HEK293 (cell line): ENCODE measurements around the gene LIMA1.
"Not testable (repeated sequence)": the region's sequence is repeated elsewhere in the genome, so short reads cannot be mapped to it uniquely, and the experiment has no call there.

ENCODE experiments used
- CTCF ChIA-PET: fragments of 350-600 bp; formaldehyde crosslinking; extraction: SDS; loops from one replicate; lab custom pipeline; 2021; ENCODE audit warnings: antibody characterized with exemption; lab: Yijun Ruan, JAX
- POLR2A ChIA-PET: fragments of 300-600 bp; formaldehyde crosslinking; extraction: SDS; loops from one replicate; lab custom pipeline; 2020; ENCODE audit warnings: antibody characterized with exemption, inconsistent platforms; lab: Yijun Ruan, JAX
- H3K27ac ChIP-seq: fragments of 200-500 bp; sonication (Bioruptor generic); 2 replicates; pipeline ENCODE4 v1.5.1; 2014; ENCODE audit warnings: low read depth, low read length, control low read depth, inconsistent platforms; ENCODE audit errors: extremely low read depth
- H3K36me3 ChIP-seq, 2 experiments: fragments of 200-500 bp in 1 of 2; sonication (Bioruptor generic) in 1 of 2; 1 replicate in 1 of 2; 2 replicates in 1 of 2; pipeline ENCODE4 v1.5.1; 2014 to 2017; ENCODE audit warnings: inconsistent platforms in 2 of 2, low read length in 2 of 2; ENCODE audit not compliant: control insufficient read depth in 2 of 2, insufficient read depth in 1 of 2
- H3K4me1 ChIP-seq: fragments of 200-500 bp; sonication (Bioruptor generic); 2 replicates; pipeline ENCODE4 v1.5.1; 2014; ENCODE audit warnings: mild to moderate bottlenecking, low read length, inconsistent platforms; ENCODE audit not compliant: control insufficient read depth, insufficient read depth
- H3K4me3 ChIP-seq: 2 replicates; pipeline ENCODE4 v1.5.1; 2011; ENCODE audit warnings: low read depth, mild to moderate bottlenecking, control low read depth, low read length, moderate library complexity
- H3K9me3 ChIP-seq: fragments of 200-500 bp; sonication (Bioruptor generic); 2 replicates; pipeline ENCODE4 v1.5.1; 2014; ENCODE audit warnings: low read depth, low read length, inconsistent platforms; ENCODE audit not compliant: control insufficient read depth, insufficient read depth
- GLI4 ChIP-seq: fragments of 450-650 bp; formaldehyde crosslinking; IDR thresholded peaks from 2 replicates; pipeline ENCODE4 v1.5.1; 2016; ENCODE audit warnings: missing biosample characterization, missing genetic modification characterization
- SCRT1 ChIP-seq: fragments of 450-650 bp; formaldehyde crosslinking; IDR thresholded peaks from 2 replicates; pipeline ENCODE4 v1.5.1; 2016; ENCODE audit warnings: missing biosample characterization, missing genetic modification characterization, borderline replicate concordance
- SCRT2 ChIP-seq: fragments of 450-650 bp; formaldehyde crosslinking; IDR thresholded peaks from 2 replicates; pipeline ENCODE4 v1.5.1; 2016; ENCODE audit warnings: missing biosample characterization, missing genetic modification characterization
- ZBTB21 ChIP-seq: fragments of 450-650 bp; formaldehyde crosslinking; IDR thresholded peaks from 2 replicates; pipeline ENCODE4 v1.5.1; 2017; ENCODE audit warnings: missing biosample characterization, missing genetic modification characterization
- ZFP37 ChIP-seq: fragments of 450-650 bp; formaldehyde crosslinking; IDR thresholded peaks from 2 replicates; pipeline ENCODE4 v1.5.1; 2016; ENCODE audit warnings: missing biosample characterization, missing genetic modification characterization
- ZNF133 ChIP-seq: fragments of 450-650 bp; formaldehyde crosslinking; IDR thresholded peaks from 2 replicates; pipeline ENCODE4 v1.5.1; 2016; ENCODE audit warnings: missing biosample characterization, missing genetic modification characterization
- ZNF23 ChIP-seq: fragments of 450-650 bp; formaldehyde crosslinking; IDR thresholded peaks from 2 replicates; pipeline ENCODE4 v1.5.1; 2016; ENCODE audit warnings: missing biosample characterization, missing genetic modification characterization, borderline replicate concordance
- ZNF391 ChIP-seq: fragments of 450-650 bp; formaldehyde crosslinking; IDR thresholded peaks from 2 replicates; pipeline ENCODE4 v1.5.1; 2016; ENCODE audit warnings: low read depth, missing biosample characterization, missing genetic modification characterization, borderline replicate concordance
- ZNF610 ChIP-seq: fragments of 450-650 bp; formaldehyde crosslinking; IDR thresholded peaks from 2 replicates; pipeline ENCODE4 v1.5.1; 2016; ENCODE audit warnings: missing biosample characterization, missing genetic modification characterization, borderline replicate concordance
- ZNF670 ChIP-seq: fragments of 450-650 bp; formaldehyde crosslinking; IDR thresholded peaks from 2 replicates; pipeline ENCODE4 v1.5.1; 2016; ENCODE audit warnings: missing biosample characterization, missing genetic modification characterization, low read depth
- ZNF837 ChIP-seq: fragments of 450-650 bp; formaldehyde crosslinking; IDR thresholded peaks from 2 replicates; pipeline ENCODE4 v1.5.1; 2016; ENCODE audit warnings: missing biosample characterization, missing genetic modification characterization
- ZNF843 ChIP-seq: fragments of 450-650 bp; formaldehyde crosslinking; IDR thresholded peaks from 2 replicates; pipeline ENCODE4 v1.5.1; 2016; ENCODE audit warnings: missing biosample characterization, missing genetic modification characterization
- TF ChIP-seq, protein P1 (sequence below): fragments of 450-650 bp; formaldehyde crosslinking; IDR thresholded peaks from 2 replicates; pipeline ENCODE4 v1.5.1; 2017; ENCODE audit warnings: missing biosample characterization, missing genetic modification characterization
- TF ChIP-seq, protein P2 (sequence below): fragments of 450-650 bp; formaldehyde crosslinking; IDR thresholded peaks from 2 replicates; pipeline ENCODE4 v1.5.1; 2016; ENCODE audit warnings: missing biosample characterization, missing genetic modification characterization

The LIMA1 gene

GRCh38 chr12:50160643-50161042, 122.7 kb downstream of the LIMA1 start:
- no peak overlapping the region for H3K27ac ChIP-seq
- H3K9me3 ChIP-seq, result no peaks in the 10 kb centered on the region
- TF ChIP-seq GLI4 (tag by site-specific recombination), result no peak
- TF ChIP-seq SCRT1, result peak; percentile 71; the same call in 1 of the 2 replicates
- peak; percentile 79 for TF ChIP-seq SCRT2
- TF ChIP-seq, protein P1, sequence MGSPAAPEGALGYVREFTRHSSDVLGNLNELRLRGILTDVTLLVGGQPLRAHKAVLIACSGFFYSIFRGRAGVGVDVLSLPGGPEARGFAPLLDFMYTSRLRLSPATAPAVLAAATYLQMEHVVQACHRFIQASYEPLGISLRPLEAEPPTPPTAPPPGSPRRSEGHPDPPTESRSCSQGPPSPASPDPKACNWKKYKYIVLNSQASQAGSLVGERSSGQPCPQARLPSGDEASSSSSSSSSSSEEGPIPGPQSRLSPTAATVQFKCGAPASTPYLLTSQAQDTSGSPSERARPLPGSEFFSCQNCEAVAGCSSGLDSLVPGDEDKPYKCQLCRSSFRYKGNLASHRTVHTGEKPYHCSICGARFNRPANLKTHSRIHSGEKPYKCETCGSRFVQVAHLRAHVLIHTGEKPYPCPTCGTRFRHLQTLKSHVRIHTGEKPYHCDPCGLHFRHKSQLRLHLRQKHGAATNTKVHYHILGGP (tag by site-specific recombination), result no peak
- no peak overlapping the region for H3K4me3 ChIP-seq
- ChIA-PET POLR2A (no interaction called here), CTCF (interaction anchor here (0.6 to 1.6 kb wide), 6 partner anchors 10 to 90 kb away, joined by 3 to 4 read pairs (median 4); partner anchors contain the start of gene COX14)
- H3K36me3 ChIP-seq, result no peaks in the 10 kb centered on the region; a peak in 1 of 3 replicates
- peaks cover 3% of the 10 kb centered on the region; the same call in 1 of the 2 replicates for H3K4me1 ChIP-seq

GRCh38 chr12:50157259-50157658, 126.1 kb downstream of the LIMA1 start:
- Histone ChIP-seq H3K27ac (no peak overlapping the region), H3K4me1 (no peaks in the 10 kb centered on the region), H3K4me3 (no peak overlapping the region), H3K9me3 (no peaks in the 10 kb centered on the region), H3K36me3 (peaks cover 3 to 6% of the 10 kb centered on the region in 2 experiments; a peak in 2 of 3 replicates)
- POLR2A ChIA-PET, result interaction anchor here (0.7 to 0.8 kb wide), 2 partner anchors 10 to 18 kb away, joined by 3 to 4 read pairs; partner anchors contain the start of gene CERS5
- CTCF ChIA-PET, result interaction anchor here (0.6 to 1.3 kb wide), 4 partner anchors 15 to 148 kb away, joined by 3 to 6 read pairs (median 3); no protein-coding TSS in a partner anchor
- TF ChIP-seq ZBTB21 (tag by site-specific recombination) (no peak), ZNF837 (tag by site-specific recombination) (no peak), ZNF391 (tag by site-specific recombination) (no peak), ZNF133 (tag by site-specific recombination) (no peak), ZFP37 (tag by site-specific recombination) (no peak)

GRCh38 chr12:50156641-50157040, 126.7 kb downstream of the LIMA1 start:
- ChIA-PET POLR2A (interaction anchor here (0.8 kb wide), 1 partner anchor 11 kb away, joined by 4 read pairs; the partner anchor contains the start of gene CERS5), CTCF (interaction anchor here (0.6 to 1.1 kb wide), 2 partner anchors 24 to 45 kb away, joined by 3 to 4 read pairs; partner anchors contain the start of gene COX14)
- H3K27ac ChIP-seq, result no peak overlapping the region
- H3K4me1 ChIP-seq, result no peaks in the 10 kb centered on the region
- no peaks in the 10 kb centered on the region for H3K9me3 ChIP-seq
- H3K4me3 ChIP-seq, result no peak overlapping the region
- peaks cover 3 to 6% of the 10 kb centered on the region in 2 experiments; a peak in 2 of 3 replicates for H3K36me3 ChIP-seq
- TF ChIP-seq ZNF610 (tag by site-specific recombination) (no peak), ZNF23 (tag by site-specific recombination) (no peak), ZNF843 (no peak), ZNF670 (no peak)
- TF ChIP-seq, protein P2, sequence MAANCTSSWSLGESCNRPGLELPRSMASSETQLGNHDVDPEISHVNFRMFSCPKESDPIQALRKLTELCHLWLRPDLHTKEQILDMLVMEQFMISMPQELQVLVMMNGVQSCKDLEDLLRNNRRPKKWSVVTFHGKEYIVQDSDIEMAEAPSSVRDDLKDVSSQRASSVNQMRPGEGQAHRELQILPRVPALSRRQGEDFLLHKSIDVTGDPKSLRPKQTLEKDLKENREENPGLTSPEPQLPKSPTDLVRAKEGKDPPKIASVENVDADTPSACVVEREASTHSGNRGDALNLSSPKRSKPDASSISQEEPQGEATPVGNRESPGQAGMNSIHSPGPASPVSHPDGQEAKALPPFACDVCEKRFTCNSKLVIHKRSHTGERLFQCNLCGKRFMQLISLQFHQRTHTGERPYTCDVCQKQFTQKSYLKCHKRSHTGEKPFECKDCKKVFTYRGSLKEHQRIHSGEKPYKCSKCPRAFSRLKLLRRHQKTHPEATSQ (tag by site-specific recombination), result no peak

DNA sequence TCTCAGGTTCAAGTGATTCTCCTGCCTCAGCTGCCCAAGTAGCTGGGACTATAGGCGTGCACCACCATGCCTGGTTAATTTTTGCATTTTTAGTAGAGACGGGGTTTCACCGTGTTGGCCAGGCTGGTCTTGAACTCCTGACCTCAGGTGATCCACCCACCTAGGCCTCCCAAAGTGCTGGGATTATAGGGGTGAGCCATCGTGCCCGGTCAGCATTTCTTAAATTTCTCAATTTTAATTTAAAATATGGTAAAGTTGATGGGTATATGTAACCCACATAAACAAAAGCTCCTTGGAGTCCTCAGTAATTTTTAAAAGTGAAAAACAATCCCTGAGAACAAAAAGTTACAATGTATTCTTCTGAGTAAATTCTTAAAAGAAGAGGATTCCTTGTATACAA, 128.4 kb downstream of the LIMA1 start:
- H3K27ac ChIP-seq, H3K36me3 ChIP-seq, H3K4me3 ChIP-seq, H3K9me3 ChIP-seq, H3K4me1 ChIP-seq: not testable (repeated sequence)
- ChIA-PET POLR2A (interaction anchor here (0.7 to 3.0 kb wide), 2 partner anchors 22 to 43 kb away, joined by 3 to 9 read pairs; partner anchors contain the start of gene COX14), CTCF (interaction anchor here (0.7 to 2.6 kb wide), 5 partner anchors 9 to 92 kb away, joined by 3 to 7 read pairs (median 3); no protein-coding TSS in a partner anchor)
